IMR-90 (cell line): Measurements from ENCODE around the gene S1PR3. TPM values are rescaled to one million over a fixed set of nuclear protein-coding genes. Genes with fewer than 3 reads are reported as not detected.

Source experiments
- ATAC-seq: fragments of 200-7000 bp; cut with Tn5 transposase; 2 replicates; pipeline ENCODE4 v1.9.1; 2020; ENCODE audit warnings: low read depth, mild to moderate bottlenecking, moderate library complexity
- BruUV-seq: library from RNA; stranded (reverse); fragments of 400-500 nt; replicated peaks from 2 replicates; lab custom pipeline; 2021; lab: Mats Ljungman, UMichigan
- CTCF ChIA-PET: fragments of 300-600 bp; formaldehyde crosslinking; extraction: SDS; loops from one replicate; lab custom pipeline; 2021; ENCODE audit warnings: antibody characterized with exemption; lab: Yijun Ruan, JAX
- POLR2A ChIA-PET: fragments of 300-600 bp; sonication (Branson Sonifier 250); formaldehyde crosslinking; loops from one replicate; lab custom pipeline; 2022; ENCODE audit warnings: antibody characterized with exemption; ENCODE audit not compliant: unreplicated experiment; lab: Charles Lee
- DNase-seq: peaks from one replicate; pipeline ENCODE4 v3.0.0; 2013
- H2AFZ ChIP-seq: replicated peaks from 2 replicates; pipeline ENCODE3; 2013; ENCODE audit warnings: low read length, mild to moderate bottlenecking; ENCODE audit not compliant: poor library complexity
- H2AK5ac ChIP-seq: 2 replicates; pipeline ENCODE4 v1.6.1; 2013; ENCODE audit warnings: low read depth, low read length, inconsistent platforms
- H2AK9ac ChIP-seq: replicated peaks from 2 replicates; pipeline ENCODE3; 2013; ENCODE audit warnings: mild to moderate bottlenecking, low read depth, low read length, moderate library complexity; ENCODE audit not compliant: poor library complexity
- H2BK120ac ChIP-seq: 2 replicates; pipeline ENCODE4 v1.6.1; 2013; ENCODE audit warnings: low read depth, low read length, inconsistent platforms
- H2BK15ac ChIP-seq: 3 replicates; pipeline ENCODE4 v1.6.1; 2013; ENCODE audit warnings: low read depth, low read length, inconsistent platforms
- H2BK20ac ChIP-seq: 2 replicates; pipeline ENCODE4 v1.6.1; 2013; ENCODE audit warnings: low read depth, mild to moderate bottlenecking, inconsistent platforms, low read length, moderate library complexity
- H2BK5ac ChIP-seq: 2 replicates; pipeline ENCODE4 v1.6.1; 2013; ENCODE audit warnings: mild to moderate bottlenecking, low read depth, low read length, inconsistent platforms; ENCODE audit not compliant: poor library complexity, severe bottlenecking
- H3K14ac ChIP-seq: replicated peaks from 2 replicates; pipeline ENCODE4 v1.6.1; 2013; ENCODE audit warnings: low read depth, low read length, inconsistent platforms
- H3K18ac ChIP-seq: 2 replicates; pipeline ENCODE4 v1.6.1; 2013; ENCODE audit warnings: low read depth, low read length, control low read depth
- H3K23ac ChIP-seq: 2 replicates; pipeline ENCODE4 v1.6.1; 2013; ENCODE audit warnings: low read depth, low read length, inconsistent platforms
- H3K27ac ChIP-seq: 2 replicates; pipeline ENCODE4 v1.5.1; 2013; ENCODE audit warnings: mild to moderate bottlenecking, control low read depth, low read length; ENCODE audit not compliant: insufficient read depth
- H3K27me3 ChIP-seq: 2 replicates; pipeline ENCODE4 v1.6.1; 2013; ENCODE audit warnings: low read length; ENCODE audit not compliant: control insufficient read depth, insufficient read depth
- H3K36me3 ChIP-seq: 2 replicates; pipeline ENCODE4 v1.6.1; 2013; ENCODE audit warnings: low read length, mixed read lengths; ENCODE audit not compliant: control insufficient read depth, insufficient read depth
- H3K4ac ChIP-seq: 2 replicates; pipeline ENCODE4 v1.6.1; 2013; ENCODE audit warnings: low read depth, low read length, inconsistent platforms
- H3K4me1 ChIP-seq: 2 replicates; pipeline ENCODE4 v1.6.1; 2013; ENCODE audit warnings: low read length, mixed read lengths; ENCODE audit not compliant: control insufficient read depth, insufficient read depth
- H3K4me2 ChIP-seq: 2 replicates; pipeline ENCODE4 v1.6.1; 2013; ENCODE audit warnings: low read depth, mild to moderate bottlenecking, control low read depth, low read length, moderate library complexity
- H3K4me3 ChIP-seq: 2 replicates; pipeline ENCODE4 v1.5.1; 2013; ENCODE audit warnings: low read depth, mild to moderate bottlenecking, control low read depth, low read length, moderate library complexity; ENCODE audit not compliant: insufficient read depth
- H3K56ac ChIP-seq: 2 replicates; pipeline ENCODE4 v1.6.1; 2013; ENCODE audit warnings: low read length, inconsistent platforms; ENCODE audit not compliant: insufficient read depth; ENCODE audit errors: extremely low read depth
- H3K79me1 ChIP-seq, 2 experiments: 2 replicates each; pipeline ENCODE4 v1.6.1; 2013; ENCODE audit warnings: low read length in 2 of 2, inconsistent platforms in 1 of 2, low read depth in 1 of 2
- H3K9ac ChIP-seq: 2 replicates; pipeline ENCODE4 v1.6.1; 2013; ENCODE audit warnings: low read depth, low read length, control low read depth
- H3K9me1 ChIP-seq: 2 replicates; pipeline ENCODE4 v1.6.1; 2013; ENCODE audit warnings: low read length, inconsistent platforms; ENCODE audit not compliant: insufficient read depth
- H3K9me3 ChIP-seq: 2 replicates; pipeline ENCODE4 v1.6.1; 2013; ENCODE audit warnings: low read length; ENCODE audit not compliant: control insufficient read depth, insufficient read depth
- H4K20me1 ChIP-seq: 2 replicates; pipeline ENCODE4 v1.6.1; 2013; ENCODE audit warnings: low read length, inconsistent platforms; ENCODE audit not compliant: insufficient read depth
- H4K5ac ChIP-seq: 2 replicates; pipeline ENCODE4 v1.6.1; 2013; ENCODE audit warnings: mild to moderate bottlenecking, low read depth, low read length, control low read depth
- H4K8ac ChIP-seq, 2 experiments: 2 replicates each; pipeline ENCODE4 v1.6.1; 2013; ENCODE audit warnings: low read depth in 2 of 2, low read length in 2 of 2, control low read depth in 1 of 2, inconsistent platforms in 1 of 2
- H4K91ac ChIP-seq: 2 replicates; pipeline ENCODE4 v1.6.1; 2013; ENCODE audit warnings: low read depth, low read length, inconsistent platforms; ENCODE audit not compliant: insufficient read depth
- CEBPB ChIP-seq: IDR thresholded peaks from 2 replicates; pipeline ENCODE4 v1.6.1; 2012; ENCODE audit warnings: low read depth, low read length, improper control_type of control experiment
- CHD1 ChIP-seq: IDR thresholded peaks from 2 replicates; pipeline ENCODE4 v1.6.1; 2012; ENCODE audit warnings: low read depth, low read length, improper control_type of control experiment
- NFE2L2 ChIP-seq: fragments of 150-350 bp; IDR thresholded peaks from 2 replicates; pipeline ENCODE4 v1.6.1; 2016; ENCODE audit warnings: low read depth, mild to moderate bottlenecking, low read length
- RCOR1 ChIP-seq: IDR thresholded peaks from 2 replicates; pipeline ENCODE4 v1.6.1; 2012; ENCODE audit warnings: mild to moderate bottlenecking, low read length, improper control_type of control experiment; ENCODE audit not compliant: insufficient replicate concordance
- SMC3 ChIP-seq: fragments of 150-350 bp; IDR thresholded peaks from 2 replicates; pipeline ENCODE4 v1.6.1; 2016; ENCODE audit warnings: low read depth, mild to moderate bottlenecking, antibody characterized with exemption, low read length, moderate library complexity
- WGBS, 2 experiments: methylation state at CpG; one replicate each; pipeline versions ENCODE4 v1.1.5 to v1.1.7; 2013; ENCODE audit warnings: missing lambda C conversion rate in 2 of 2; ENCODE audit not compliant: insufficient read length in 1 of 2; ENCODE audit errors: extremely low coverage in 2 of 2; 5-methylcytosine and 5-hydroxymethylcytosine counted together
- dilution Hi-C: fragments of 300-500 bp; cut with HindIII; formaldehyde crosslinking; loops from one replicate; pipeline ENCODE4 v1.14.3; 2018; ENCODE audit warnings: low sequenced_read_pairs; ENCODE audit not compliant: unreplicated experiment
- in situ Hi-C: fragments of 300-500 bp; cut with MboI; formaldehyde crosslinking; loops from 3 replicates; pipeline ENCODE4 v1.14.3; 2019; ENCODE audit warnings: low sequenced_read_pairs, inconsistent platforms, mixed read lengths
- intact Hi-C: fragments of 100-400 bp; cut with micrococcal nuclease; formaldehyde crosslinking; loops from 2 replicates; pipeline ENCODE4 v1.10.0; 2022
- polyA plus RNA-seq, 3 experiments: library from polyadenylated mRNA; depleted of rRNA; stranded (reverse); fragments of >200 nt; gene quantifications; 2 replicates each; pipeline ENCODE4 v1.2.3, GENCODE V29; 2012; ENCODE audit warnings: low replicate concordance in 1 of 3
- total RNA-seq: library from RNA; depleted of rRNA; stranded (reverse); fragments of >200 nt; gene quantifications from 2 replicates; pipeline ENCODE4 v1.2.3, GENCODE V29; 2012

The S1PR3 gene
- total and polyA plus RNA-seq, 2 of the 4 experiments (the other 2 are of a cell fraction): 28.4 to 28.7 TPM

GRCh38 chr9:88995627-88996026 is 4.4 kb downstream of the S1PR3 start:
- peaks cover 33 to 62% of the 10 kb centered on the region in 2 experiments for H3K79me1 ChIP-seq
- intact Hi-C loops (loop anchor here (2.0 kb wide), 1 partner anchor 273 kb away; no protein-coding TSS in a partner anchor), in situ Hi-C loops (loop anchor here (10.0 kb wide), 1 partner anchor 221 kb away; no protein-coding TSS in a partner anchor), dilution Hi-C loops (loop anchor here (25.0 kb wide), 1 partner anchor 358 kb away; no protein-coding TSS in a partner anchor)
- no peak overlapping the region for H3K4ac ChIP-seq
- H3K23ac ChIP-seq: peak overlapping the region; percentile 27; the same call in 1 of the 2 replicates
- H2BK120ac ChIP-seq: no peak overlapping the region
- no peaks in the 10 kb centered on the region for H3K9me3 ChIP-seq
- H3K56ac ChIP-seq: no peak overlapping the region
- no peak overlapping the region for H3K14ac ChIP-seq
- ATAC-seq (no peak), DNase-seq (no peak)
- no peak overlapping the region; the same call in 1 of the 2 replicates for H3K4me2 ChIP-seq
- H3K4me1 ChIP-seq: peaks cover 23% of the 10 kb centered on the region
- WGBS, 2 experiments: 65% methylated on average over 2 of the region's 6 CpGs; no CpG with 5 or more reads in 1 of the 2 experiments
- H4K20me1 ChIP-seq: peaks cover 4% of the 10 kb centered on the region; the same call in 1 of the 2 replicates
- H3K18ac ChIP-seq: 0 out of 2 replicates have a peak overlapping the region, but pooled peaks have one; percentile 34
- H3K4me3 ChIP-seq: no peak overlapping the region
- H4K91ac ChIP-seq: no peak overlapping the region
- no peak overlapping the region for H4K5ac ChIP-seq
- H2AK5ac ChIP-seq: no peak overlapping the region; the same call in 1 of the 2 replicates
- no peak overlapping the region for H2AK9ac ChIP-seq
- CTCF ChIA-PET: interaction anchor here (0.6 kb wide), 1 partner anchor 421 kb away, joined by 7 read pairs; no protein-coding TSS in a partner anchor
- no peak overlapping the region for H3K9ac ChIP-seq
- H2BK5ac ChIP-seq: no peak overlapping the region
- H3K36me3 ChIP-seq: peaks cover 32% of the 10 kb centered on the region
- H4K8ac ChIP-seq: no peak overlapping the region
- POLR2A ChIA-PET: no interaction called here
- H3K27ac ChIP-seq: no peak overlapping the region
- no TSS peak for BruUV-seq
- no peak for TF ChIP-seq RCOR1
- TF ChIP-seq CHD1: no peak
- no peak for TF ChIP-seq NFE2L2
- no peak for TF ChIP-seq CEBPB
- TF ChIP-seq SMC3: no peak
- no peak overlapping the region for H2BK20ac ChIP-seq
- peaks cover 25% of the 10 kb centered on the region for H3K9me1 ChIP-seq
- no peaks in the 10 kb centered on the region for H3K27me3 ChIP-seq
- H2BK15ac ChIP-seq: no peak overlapping the region
- no peak overlapping the region for H2AFZ ChIP-seq
